T-cell (primary cell): ENCODE data around the gene MAPK8IP3. TPM values are rescaled to one million over a fixed set of nuclear protein-coding genes. Genes with fewer than 3 reads are reported as not detected.
A peak's percentile ranks its signal among the peaks of the same experiment; 100 is the strongest.

Experiments used
- ATAC-seq, 4 experiments: fragments of 200-7000 bp in 3 of 4; fragments of 150-1000 bp in 1 of 4; cut with Tn5 transposase; replicated peaks in 1 of 4; 1 replicate in 3 of 4; 2 replicates in 1 of 4; pipeline ENCODE4 v1.10.0; 2021; ENCODE audit warnings: moderate library complexity in 3 of 4, mild to moderate bottlenecking in 2 of 4, moderate number of reproducible peaks in 1 of 4
- CTCF ChIA-PET, 2 donors: fragments of 300-600 bp; sonication (Branson Sonifier 250); formaldehyde crosslinking; loops; one replicate each; lab custom pipeline; 2022; ENCODE audit warnings: antibody characterized with exemption in 2 of 2; lab: Charles Lee
- POLR2A ChIA-PET, 2 donors: fragments of 300-600 bp; sonication (Branson Sonifier 250); formaldehyde crosslinking; loops; one replicate each; lab custom pipeline; 2022; ENCODE audit warnings: antibody characterized with exemption in 2 of 2; lab: Charles Lee
- DNase-seq, 35 experiments: peaks; one replicate each; pipeline versions ENCODE4 v3.0.0 to v3.0.0-alpha.2; 2013 to 2023
- H3K27ac ChIP-seq: one replicate; pipeline ENCODE4 v1.5.1; 2013; ENCODE audit warnings: low read length
- H3K27me3 ChIP-seq, 2 experiments: replicated peaks in 1 of 2; 1 replicate in 1 of 2; 2 replicates in 1 of 2; pipeline versions ENCODE4 v1.6.1 to v1.7.0; 2013; ENCODE audit warnings: low read length in 1 of 2, mixed read lengths in 1 of 2; ENCODE audit not compliant: control insufficient read depth in 2 of 2, insufficient read depth in 2 of 2; ENCODE audit errors: extremely low read depth in 1 of 2
- H3K36me3 ChIP-seq, 2 donors: 1 replicate in 1 of 2; 2 replicates in 1 of 2; pipeline versions ENCODE4 v1.6.1 to v1.7.0; 2013; ENCODE audit warnings: low read length in 1 of 2; ENCODE audit not compliant: control insufficient read depth in 2 of 2, insufficient read depth in 1 of 2; ENCODE audit errors: extremely low read depth in 1 of 2
- H3K4me1 ChIP-seq, 2 experiments: 1 replicate in 1 of 2; 2 replicates in 1 of 2; pipeline versions ENCODE4 v1.6.1 to v1.7.0; 2013; ENCODE audit warnings: low read length in 2 of 2, mixed read lengths in 1 of 2; ENCODE audit not compliant: insufficient read depth in 2 of 2, control insufficient read depth in 1 of 2; ENCODE audit errors: extremely low read depth in 1 of 2
- H3K4me3 ChIP-seq, 2 donors: 1 replicate in 1 of 2; 2 replicates in 1 of 2; pipeline versions ENCODE4 v1.5.1 to v1.7.0; 2013; ENCODE audit warnings: mild to moderate bottlenecking in 2 of 2, low read length in 1 of 2, moderate library complexity in 1 of 2; ENCODE audit not compliant: control insufficient read depth in 1 of 2; ENCODE audit errors: extremely low read depth in 1 of 2
- H3K9me3 ChIP-seq: 2 replicates; pipeline ENCODE4 v1.7.0; 2013
- H3K27ac Mint-ChIP-seq, 2 donors: one replicate each; pipeline ENCODE4 v1.8.0; 2020 to 2021; ENCODE audit warnings: mild to moderate bottlenecking in 2 of 2, mixed read lengths in 2 of 2
- H3K27me3 Mint-ChIP-seq, 2 donors: one replicate each; pipeline ENCODE4 v1.8.0; 2021 to 2022; ENCODE audit warnings: mixed read lengths in 2 of 2
- H3K36me3 Mint-ChIP-seq: one replicate; pipeline ENCODE4 v1.8.0; 2021; ENCODE audit warnings: mixed read lengths
- H3K4me1 Mint-ChIP-seq, 3 donors: one replicate each; pipeline ENCODE4 v1.8.0; 2020 to 2022; ENCODE audit warnings: mixed read lengths in 3 of 3, mild to moderate bottlenecking in 1 of 3
- H3K4me3 Mint-ChIP-seq, 3 donors: one replicate each; pipeline ENCODE4 v1.8.0; 2020 to 2022; ENCODE audit warnings: mild to moderate bottlenecking in 3 of 3, mixed read lengths in 3 of 3, moderate library complexity in 3 of 3
- H3K9me3 Mint-ChIP-seq, 3 donors: one replicate each; pipeline ENCODE4 v1.8.0; 2020 to 2022; ENCODE audit warnings: mixed read lengths in 3 of 3
- whole genome bisulfite sequencing: methylation state at CpG from one replicate; pipeline ENCODE4 v1.1.5; 2013; ENCODE audit warnings: missing lambda C conversion rate; ENCODE audit not compliant: insufficient coverage; 5-methylcytosine and 5-hydroxymethylcytosine counted together
- total RNA-seq, 35 experiments: library from RNA in 6 of 35; stranded (reverse) in 6 of 35; fragments of 120-200 nt in 1 of 35; gene quantifications; one replicate each; pipeline versions ENCODE4 v1.2.1 to v1.2.4 and lab custom pipeline; 2013 to 2026

MAPK8IP3 gene
- total RNA-seq, 5 donors from 2014 or later (not counting 1 experiment from before 2014, with no cell fraction given): 216 to 309 (median 290) TPM

GRCh38 chr16:1769402-1770300 is 63.7 kb downstream of the MAPK8IP3 start:
- ChIA-PET POLR2A (no interaction called here), CTCF (no interaction called here)

GRCh38 chr16:1770328-1771187 is 64.6 kb downstream of the MAPK8IP3 start:
- ATAC-seq (peak in 3 of 4 experiments; percentile 3 to 8 (median 3)), DNase-seq (peak in 32 of 35 experiments; percentile 20 to 76 (median 41))
- H3K9me3 ChIP-seq: no peaks in the 10 kb centered on the region
- no peaks in the 10 kb centered on the region for H3K9me3 Mint-ChIP-seq
- WGBS: 30% methylated on average over 78 of the region's 81 CpGs
- peaks cover 6 to 30% of the 10 kb centered on the region in 2 donors for H3K36me3 ChIP-seq
- ChIA-PET POLR2A (no interaction called here), CTCF (no interaction called here)
- no peaks in the 10 kb centered on the region for H3K27me3 Mint-ChIP-seq
- H3K4me1 Mint-ChIP-seq: peaks cover 17 to 24% (median 18%) of the 10 kb centered on the region in 3 donors
- peaks cover 6% of the 10 kb centered on the region for H3K36me3 Mint-ChIP-seq
- peak overlapping the region; percentile 80 to 97 (median 94) for H3K4me3 Mint-ChIP-seq
- H3K27ac ChIP-seq: peak overlapping the region; percentile 43
- peak overlapping the region; percentile 56 to 79 for H3K4me3 ChIP-seq
- peaks cover 4 to 45% of the 10 kb centered on the region in 2 experiments for H3K4me1 ChIP-seq
- peak overlapping the region; percentile 52 to 80 for H3K27ac Mint-ChIP-seq
- H3K27me3 ChIP-seq: no peaks in the 10 kb centered on the region

More at GRCh38 chr16:1769402-1770300, 63.7 kb downstream of the MAPK8IP3 start:
- Histone ChIP-seq H3K27me3 (no peaks in the 10 kb centered on the region), H3K9me3 (no peaks in the 10 kb centered on the region), H3K36me3 (peaks cover 6 to 36% of the 10 kb centered on the region in 2 donors), H3K4me3 (no peak overlapping the region), H3K4me1 (peaks cover 4 to 36% of the 10 kb centered on the region in 2 experiments), H3K27ac (peak overlapping the region; percentile 43)
- ATAC-seq (no peak), DNase-seq (no peak)
- Mint-ChIP-seq H3K4me3 (peak overlapping the region; percentile 80 to 97 (median 94)), H3K27ac (peak overlapping the region; percentile 52 to 80), H3K36me3 (peaks cover 6% of the 10 kb centered on the region), H3K4me1 (peaks cover 15 to 17% (median 15%) of the 10 kb centered on the region in 3 donors), H3K9me3 (no peaks in the 10 kb centered on the region), H3K27me3 (no peaks in the 10 kb centered on the region)
- WGBS: 89% methylated on average over 11 of the region's 27 CpGs

DNA sequence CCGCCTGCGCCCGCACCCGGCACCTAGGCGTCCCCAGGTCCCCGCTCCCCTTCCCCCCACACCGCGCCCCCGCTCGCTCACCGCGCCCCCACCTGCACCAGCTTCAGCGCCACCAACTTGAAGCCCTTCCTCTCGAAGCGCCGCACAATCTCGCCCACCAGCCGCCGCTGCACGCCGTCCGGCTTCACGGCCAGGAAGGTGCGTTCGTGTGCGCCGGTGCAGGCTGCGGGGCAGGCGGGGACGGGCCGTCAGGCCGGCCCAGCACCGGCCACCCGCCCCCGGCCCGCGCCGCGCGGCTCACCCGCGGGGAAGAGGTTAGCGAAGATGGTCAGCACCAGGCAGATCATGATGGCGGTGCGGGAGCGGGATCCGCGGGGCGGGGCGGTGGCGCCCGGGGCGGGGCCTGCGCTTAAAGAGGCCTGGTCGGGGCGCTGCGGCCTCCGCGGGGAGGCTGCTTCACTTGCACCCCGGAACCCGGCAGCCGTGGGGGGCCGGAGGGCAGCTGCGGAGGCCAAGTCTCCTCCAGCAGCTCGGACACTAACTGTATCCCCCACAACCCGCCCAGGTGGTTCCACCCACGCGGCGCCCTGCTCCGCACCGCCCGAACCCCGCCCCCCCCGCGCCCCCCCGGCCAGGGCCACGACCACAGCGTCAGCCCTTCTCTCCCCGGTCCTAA is 65.3 kb downstream of the MAPK8IP3 start, which contains the start of gene NME3:
TSS of gene NME3 (minus strand) at position 356 of the 676 bp plus-strand sequence. CDS start at position 347, 9 bp downstream.
- Histone ChIP-seq H3K4me1 (peaks cover 4 to 45% of the 10 kb centered on the region in 2 experiments), H3K36me3 (peaks cover 6 to 27% of the 10 kb centered on the region in 2 donors), H3K4me3 (peak within 1 kb of the TSS; percentile 67 to 79), H3K9me3 (no peaks in the 10 kb centered on the region), H3K27ac (peak within 1 kb of the TSS; percentile 54), H3K27me3 (no peaks in the 10 kb centered on the region)
- CTCF ChIA-PET: interaction anchor here in 1 of 2 donors (2.2 kb wide), 1 partner anchor 11 kb away, joined by 12 read pairs; the partner anchor contains the start of genes NUBP2 and SPSB3
- peaks cover 17 to 24% (median 18%) of the 10 kb centered on the region in 3 donors for H3K4me1 Mint-ChIP-seq
- H3K9me3 Mint-ChIP-seq: no peaks in the 10 kb centered on the region
- POLR2A ChIA-PET: no interaction called here
- DNase-seq (peak; percentile 17 to 80 (median 61)), ATAC-seq (peak; percentile 57 to 60 (median 60))
- H3K4me3 Mint-ChIP-seq: peak within 1 kb of the TSS; percentile 94 to 98 (median 97)
- peaks cover 6% of the 10 kb centered on the region for H3K36me3 Mint-ChIP-seq
- under 1% methylated on average over 68 of the region's 79 CpGs for WGBS
- H3K27ac Mint-ChIP-seq: peak within 1 kb of the TSS; percentile 95 to 97
- H3K27me3 Mint-ChIP-seq: no peaks in the 10 kb centered on the region

DNA sequence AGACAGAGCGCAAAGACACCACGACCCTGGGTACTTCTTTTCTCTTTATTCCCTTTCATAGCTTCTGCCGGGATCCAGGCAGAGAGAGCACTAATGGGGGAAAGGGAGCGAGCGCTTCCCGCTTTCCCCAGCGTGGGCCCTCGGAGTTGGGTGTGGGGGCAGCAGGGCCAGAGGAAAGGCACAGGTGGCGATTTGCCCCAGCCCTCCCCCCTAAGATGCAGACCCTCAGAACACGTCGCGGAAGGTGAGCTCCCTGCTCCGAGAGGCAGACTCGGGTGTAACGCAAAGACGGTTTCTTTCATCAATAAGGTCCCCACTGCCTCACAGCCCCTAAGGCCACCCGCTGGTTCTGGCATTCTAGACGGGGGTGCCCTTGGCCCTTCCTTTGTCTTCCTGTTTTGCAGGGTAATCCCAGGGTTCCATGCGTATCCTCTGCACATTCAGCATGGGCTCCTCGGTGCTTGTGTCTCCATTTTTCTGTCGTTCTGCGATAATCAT is 65.9 kb downstream of the MAPK8IP3 start:
- H3K4me3 ChIP-seq: peak overlapping the region; percentile 67 to 79
- no peaks in the 10 kb centered on the region for H3K9me3 ChIP-seq
- POLR2A ChIA-PET: interaction anchor here in 1 of 2 donors (0.6 kb wide), 1 partner anchor 10 kb away, joined by 6 read pairs; the partner anchor contains the start of gene SPSB3
- peaks cover 8 to 28% of the 10 kb centered on the region in 2 donors for H3K36me3 ChIP-seq
- CTCF ChIA-PET: interaction anchor here in 1 of 2 donors (2.2 kb wide), 1 partner anchor 11 kb away, joined by 12 read pairs; the partner anchor contains the start of genes NUBP2 and SPSB3
- Mint-ChIP-seq H3K9me3 (no peaks in the 10 kb centered on the region), H3K27me3 (no peaks in the 10 kb centered on the region), H3K27ac (peak overlapping the region; percentile 95 to 97), H3K36me3 (peaks cover 5% of the 10 kb centered on the region), H3K4me3 (peak overlapping the region; percentile 94 to 98 (median 97)), H3K4me1 (peaks cover 17 to 24% (median 18%) of the 10 kb centered on the region in 3 donors)
- H3K27me3 ChIP-seq: no peaks in the 10 kb centered on the region
- H3K4me1 ChIP-seq: peaks cover 4 to 45% of the 10 kb centered on the region in 2 experiments
- DNase-seq (no peak), ATAC-seq (no peak)
- H3K27ac ChIP-seq: peak overlapping the region; percentile 54
- WGBS: 11% methylated on average over 16 of the region's 22 CpGs

GRCh38 chr16:1772362-1772907 is 66.4 kb downstream of the MAPK8IP3 start, which contains the start of gene EME2:
Gene EME2 (plus strand): TSS chr16:1772810. CDS start chr16:1773228, 418 bp downstream.
- Mint-ChIP-seq H3K4me1 (peaks cover 17 to 24% (median 18%) of the 10 kb centered on the region in 3 donors), H3K4me3 (peak within 1 kb of the TSS; percentile 94 to 98 (median 97)), H3K27me3 (no peaks in the 10 kb centered on the region), H3K9me3 (no peaks in the 10 kb centered on the region), H3K36me3 (peaks cover 3% of the 10 kb centered on the region), H3K27ac (peak within 1 kb of the TSS; percentile 95 to 97)
- Histone ChIP-seq H3K36me3 (peaks cover 12 to 26% of the 10 kb centered on the region in 2 donors), H3K9me3 (no peaks in the 10 kb centered on the region), H3K27me3 (no peaks in the 10 kb centered on the region), H3K4me1 (peaks cover 4 to 45% of the 10 kb centered on the region in 2 experiments), H3K4me3 (peak within 1 kb of the TSS; percentile 67 to 79), H3K27ac (peak within 1 kb of the TSS; percentile 54)
- ATAC-seq: peak; percentile 24 to 33 (median 31)
- peak in 32 of 35 experiments; percentile 28 to 62 (median 42) for DNase-seq
- ChIA-PET CTCF (interaction anchor here in 1 of 2 donors (0.6 to 2.2 kb wide), 3 partner anchors 10 to 910 kb away, joined by 3 to 12 read pairs (median 6); partner anchors contain the start of genes KCTD5, NUBP2 and SPSB3), POLR2A (interaction anchor here in 1 of 2 donors (0.6 kb wide), 1 partner anchor 10 kb away, joined by 6 read pairs; the partner anchor contains the start of gene SPSB3)
- WGBS: under 1% methylated on average over 53 of the region's 53 CpGs
